Esophagus squamous epithelium (tissue), 5 donors: Measurements from ENCODE around the gene TEDDM1. TPM values are rescaled to one million over a fixed set of nuclear protein-coding genes. Genes with fewer than 3 reads are reported as not detected.

Experiments used
- DNase-seq: peaks from one replicate; lab custom pipeline; 2025; lab: John Stamatoyannopoulos, UW
- H3K27ac ChIP-seq, 4 donors: fragments of 200-600 bp; sonication (generic); one replicate each; pipeline ENCODE4 v1.5.1; 2016 to 2019; ENCODE audit warnings: mild to moderate bottlenecking in 1 of 4
- H3K27me3 ChIP-seq, 4 donors: fragments of 200-600 bp; sonication (generic); 1 replicate in 3 of 4; 2 replicates in 1 of 4; pipeline versions ENCODE4 v1.5.1 to v1.6.0; 2017 to 2021; ENCODE audit warnings: antibody characterized with exemption in 1 of 4
- H3K36me3 ChIP-seq, 3 donors: fragments of 200-600 bp; sonication (generic); one replicate each; pipeline ENCODE4 v1.5.1; 2016 to 2019
- H3K4me1 ChIP-seq, 3 donors: fragments of 200-600 bp; sonication (generic); one replicate each; pipeline ENCODE4 v1.5.1; 2017 to 2019
- H3K4me3 ChIP-seq, 4 donors: fragments of 200-600 bp; sonication (generic); 1 replicate in 3 of 4; 2 replicates in 1 of 4; pipeline ENCODE4 v1.5.1; 2016 to 2019; ENCODE audit warnings: mild to moderate bottlenecking in 2 of 4, moderate library complexity in 1 of 4
- H3K9me3 ChIP-seq, 3 donors: fragments of 200-600 bp; sonication (generic); one replicate each; pipeline ENCODE4 v1.5.1; 2016 to 2019
- CTCF ChIP-seq, 6 experiments: fragments of 450-650 bp in 4 of 6; fragments of 200-600 bp in 2 of 6; sonication (generic) in 2 of 6; IDR thresholded peaks; one replicate each; pipeline ENCODE4 v1.5.1; 2016 to 2019; ENCODE audit warnings: antibody characterized with exemption in 6 of 6, mild to moderate bottlenecking in 4 of 6, moderate library complexity in 4 of 6
- POLR2A ChIP-seq, 4 donors: fragments of 450-650 bp; IDR thresholded peaks; one replicate each; pipeline ENCODE4 v1.6.1; 2017; ENCODE audit warnings: antibody characterized with exemption in 4 of 4, mild to moderate bottlenecking in 4 of 4, moderate library complexity in 3 of 4
- WGBS, 2 donors: methylation state at CpG; one replicate each; pipeline ENCODE4 v1.1.5; 2018; 5-methylcytosine and 5-hydroxymethylcytosine counted together
- intact Hi-C: fragments of 100-400 bp; cut with DNase I; formaldehyde crosslinking; loops from one replicate; pipeline ENCODE4 v1.15.0; 2022
- total RNA-seq, 4 donors: library from RNA; depleted of rRNA; stranded (reverse); fragments of >200 nt; gene quantifications; one replicate each; pipeline ENCODE4 v1.1.0, GENCODE V29; 2016
- donor health status: DM: yes; HTN: yes; CAD: no.

Gene TEDDM1
- total RNA-seq, 4 donors from 2014 or later, result not detected

GRCh38 chr1:182413969-182414368 is 13.5 kb upstream of the TEDDM1 start:
- no peak overlapping the region for H3K4me3 ChIP-seq
- H3K27ac ChIP-seq, result no peak overlapping the region
- H3K9me3 ChIP-seq, result no peaks in the 10 kb centered on the region
- H3K36me3 ChIP-seq, result no peaks in the 10 kb centered on the region
- H3K27me3 ChIP-seq, result peaks cover 0 to 48% (median 0%) of the 10 kb centered on the region in 4 donors
- intact Hi-C loops, result no loop called here
- WGBS, 2 donors, result 86 to 87% methylated on average over 6 of the region's 6 CpGs
- no peak for TF ChIP-seq CTCF (IDR thresholded peaks at IDR 0.05)
- TF ChIP-seq POLR2A (IDR thresholded peaks at IDR 0.05), result no peak
- no peaks in the 10 kb centered on the region for H3K4me1 ChIP-seq
- DNase-seq, result no peak

GRCh38 chr1:182413486-182413885 is 13.0 kb upstream of the TEDDM1 start:
- peaks cover 0 to 50% (median 0%) of the 10 kb centered on the region in 4 donors for H3K27me3 ChIP-seq
- intact Hi-C loops, result no loop called here
- H3K4me3 ChIP-seq, result no peak overlapping the region
- no peaks in the 10 kb centered on the region for H3K36me3 ChIP-seq
- no peak for TF ChIP-seq POLR2A (IDR thresholded peaks at IDR 0.05)
- no peak for TF ChIP-seq CTCF (IDR thresholded peaks at IDR 0.05)
- H3K9me3 ChIP-seq, result no peaks in the 10 kb centered on the region
- no peaks in the 10 kb centered on the region for H3K4me1 ChIP-seq
- no peak overlapping the region for H3K27ac ChIP-seq
- WGBS, 2 donors, result 68 to 73% methylated on average over 3 of the region's 3 CpGs
- no peak for DNase-seq

GRCh38 chr1:182410620-182411273 is 10.3 kb upstream of the TEDDM1 start:
- Histone ChIP-seq H3K4me3 (no peak overlapping the region), H3K36me3 (no peaks in the 10 kb centered on the region), H3K27me3 (peaks cover 0 to 68% (median 0%) of the 10 kb centered on the region in 4 donors), H3K4me1 (no peaks in the 10 kb centered on the region), H3K9me3 (peaks cover 0 to 2% (median under 1%) of the 10 kb centered on the region in 3 donors), H3K27ac (no peak overlapping the region)
- intact Hi-C loops, result no loop called here
- 23 to 63% methylated on average over 1 of the region's 1 CpG for WGBS, 2 donors
- DNase-seq, result no peak
- TF ChIP-seq POLR2A (IDR thresholded peaks at IDR 0.05) (no peak), CTCF (IDR thresholded peaks at IDR 0.05) (no peak)

- no peaks in the 10 kb centered on the region for H3K4me1 ChIP-seq
- 51 to 67% methylated on average over 4 of the region's 4 CpGs for WGBS, 2 donors
- no peak overlapping the region for H3K27ac ChIP-seq
- DNase-seq, result no peak
- intact Hi-C loops, result no loop called here
- peaks cover 0 to 68% (median 0%) of the 10 kb centered on the region in 4 donors for H3K27me3 ChIP-seq
- H3K9me3 ChIP-seq, result peaks cover 0 to 9% (median 6%) of the 10 kb centered on the region in 3 donors
- TF ChIP-seq CTCF (IDR thresholded peaks at IDR 0.05) (no peak), POLR2A (IDR thresholded peaks at IDR 0.05) (no peak)
- no peaks in the 10 kb centered on the region for H3K36me3 ChIP-seq
- no peak overlapping the region for H3K4me3 ChIP-seq
Observed at GRCh38 chr1:182410138-182410537, 9.7 kb upstream of the TEDDM1 start.

- no peak for DNase-seq
- Histone ChIP-seq H3K9me3 (peaks cover 0 to 9% (median 6%) of the 10 kb centered on the region in 3 donors), H3K27ac (no peak overlapping the region), H3K36me3 (no peaks in the 10 kb centered on the region), H3K4me3 (no peak overlapping the region), H3K27me3 (peaks cover 0 to 58% (median 0%) of the 10 kb centered on the region in 4 donors), H3K4me1 (no peaks in the 10 kb centered on the region)
- intact Hi-C loops, result no loop called here
- 49 to 57% methylated on average over 3 of the region's 3 CpGs for WGBS, 2 donors
- TF ChIP-seq POLR2A (IDR thresholded peaks at IDR 0.05), result no peak
- TF ChIP-seq CTCF (IDR thresholded peaks at IDR 0.05), result no peak
Observed at GRCh38 chr1:182408435-182409075, 8.1 kb upstream of the TEDDM1 start.
